Activated CD8-positive, alpha-beta memory T cell treated with anti-CD3 and anti-CD28 coated beads for 48 hours (primary cell): ENCODE results near the gene SEC31B.

ENCODE experiments used
- DNase-seq, 3 experiments: peaks; one replicate each; pipeline ENCODE4 v3.0.0-alpha.2; 2020; ENCODE audit warnings: low read depth in 2 of 3, low spot score in 2 of 3

Gene SEC31B

GRCh38 chr10:100498059-100498458, 21.6 kb downstream of the SEC31B start:
- no peak for DNase-seq

DNA sequence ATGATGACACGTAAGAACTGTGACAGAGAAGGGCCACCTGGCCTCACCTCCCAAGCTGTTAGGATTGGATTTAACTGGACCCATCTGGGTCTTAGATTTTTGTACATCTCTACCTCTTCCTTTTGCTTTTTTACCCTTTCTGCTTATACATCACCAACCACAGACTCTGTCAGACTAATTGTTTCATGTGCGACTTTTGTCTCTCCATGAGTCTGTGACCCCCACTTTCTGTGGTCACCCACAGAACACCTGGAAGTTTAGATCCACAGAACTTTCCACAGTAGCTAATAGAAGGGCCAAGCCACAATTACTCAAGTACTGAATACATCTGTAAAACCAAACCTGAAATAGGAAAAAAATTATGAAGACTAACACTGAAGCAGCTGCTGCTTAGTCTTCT, 23.1 kb downstream of the SEC31B start:
- DNase-seq = no peak

GRCh38 chr10:100490531-100490930, 29.1 kb downstream of the SEC31B start:
- no peak for DNase-seq

GRCh38 chr10:100489396-100489795, 30.3 kb downstream of the SEC31B start:
- DNase-seq = no peak

- DNase-seq = no peak
Measured at GRCh38 chr10:100487529-100487928, 32.1 kb downstream of the SEC31B start.

DNA sequence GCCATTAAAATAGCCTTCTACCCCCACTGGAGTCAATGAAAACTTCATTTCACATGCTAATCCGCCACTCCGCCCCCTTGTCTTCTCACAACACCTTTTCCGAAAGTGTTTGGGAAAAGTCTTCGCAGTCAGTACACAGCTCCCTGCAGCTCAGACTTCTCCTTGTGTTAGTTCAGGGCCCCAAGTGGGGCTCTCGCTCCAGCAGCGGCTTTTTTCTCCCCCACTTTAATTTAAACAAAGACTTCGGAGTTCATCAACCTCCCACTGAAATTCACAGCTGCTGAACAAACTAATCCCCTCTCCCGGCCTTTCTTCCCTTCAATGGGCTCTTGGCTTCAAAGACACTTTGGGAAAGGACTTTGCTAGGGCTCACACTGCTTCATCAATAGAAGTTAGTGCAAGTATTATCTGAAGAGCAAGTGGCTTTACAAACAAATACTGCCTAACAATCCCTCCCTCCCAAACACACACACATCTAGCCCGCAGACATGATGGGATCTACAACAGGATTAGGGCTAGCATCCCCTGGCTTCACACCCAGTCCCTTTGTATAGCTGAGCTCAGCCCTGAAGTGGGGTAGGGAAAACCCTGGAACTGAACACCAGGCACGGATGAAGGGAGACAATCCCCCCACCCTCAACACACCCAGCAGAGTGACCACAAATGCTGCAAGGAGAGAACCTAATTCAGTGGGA, 33.7 kb downstream of the SEC31B start:
- DNase-seq = no peak

DNA sequence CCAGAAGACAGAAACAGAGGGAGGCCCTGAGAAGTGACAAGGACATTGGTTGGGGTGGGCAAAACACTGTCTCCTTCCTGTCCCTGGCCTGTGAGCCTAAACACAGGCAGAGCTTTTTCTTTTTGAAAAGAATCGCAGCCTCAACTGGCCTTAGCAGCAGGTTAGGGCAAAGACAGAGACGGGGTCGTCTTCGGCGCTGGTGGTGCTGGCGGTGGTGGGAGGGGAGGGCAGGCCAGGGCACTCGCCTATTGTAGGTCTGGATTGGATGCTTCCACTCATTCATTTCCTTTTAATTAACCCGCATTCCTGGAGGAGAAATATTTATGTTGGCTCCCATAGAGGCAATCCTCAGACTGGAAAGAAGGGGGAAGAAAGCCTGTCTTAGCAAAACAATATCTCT, 34.3 kb downstream of the SEC31B start:
- no peak for DNase-seq

DNA sequence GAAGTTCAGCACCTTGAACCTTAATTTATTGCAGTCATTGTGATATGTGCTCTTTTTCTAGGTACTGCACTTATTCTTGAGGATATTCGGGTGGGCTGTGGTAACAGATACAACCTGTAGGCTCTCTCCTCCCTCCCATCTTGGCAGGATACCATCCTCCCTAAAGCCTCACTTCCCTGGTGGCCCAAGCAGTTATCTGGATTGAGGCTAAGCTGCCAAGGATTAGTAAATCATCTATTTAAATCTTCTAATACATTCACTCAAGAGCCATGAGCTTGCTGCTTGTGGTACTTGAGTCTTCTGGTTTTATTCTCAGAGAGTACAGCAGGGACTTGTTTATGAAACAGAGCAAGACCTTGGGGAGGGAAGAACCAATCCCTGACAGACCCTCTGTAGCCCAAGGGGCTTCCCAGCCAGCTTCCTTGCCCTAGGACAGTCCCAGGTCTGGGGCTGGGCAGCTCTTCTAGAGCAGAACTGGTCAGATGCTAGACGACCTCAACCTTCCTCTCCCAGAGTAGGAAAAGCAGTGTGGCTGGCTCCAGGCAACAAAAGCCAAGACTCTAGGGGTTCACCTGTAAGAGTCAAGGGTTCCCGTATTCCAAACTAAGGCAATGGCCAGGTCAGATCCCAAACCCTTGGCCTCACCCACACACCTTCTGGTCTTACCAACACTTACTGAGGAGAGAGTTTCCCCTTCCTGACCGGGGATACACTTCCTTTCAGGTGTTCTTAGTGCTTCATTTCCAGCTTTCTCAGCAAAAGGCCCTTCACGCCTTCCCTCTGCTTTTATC, 35.6 kb downstream of the SEC31B start:
- no peak for DNase-seq

- no peak for DNase-seq
Measured at GRCh38 chr10:100482834-100483185, 36.9 kb downstream of the SEC31B start.

DNA sequence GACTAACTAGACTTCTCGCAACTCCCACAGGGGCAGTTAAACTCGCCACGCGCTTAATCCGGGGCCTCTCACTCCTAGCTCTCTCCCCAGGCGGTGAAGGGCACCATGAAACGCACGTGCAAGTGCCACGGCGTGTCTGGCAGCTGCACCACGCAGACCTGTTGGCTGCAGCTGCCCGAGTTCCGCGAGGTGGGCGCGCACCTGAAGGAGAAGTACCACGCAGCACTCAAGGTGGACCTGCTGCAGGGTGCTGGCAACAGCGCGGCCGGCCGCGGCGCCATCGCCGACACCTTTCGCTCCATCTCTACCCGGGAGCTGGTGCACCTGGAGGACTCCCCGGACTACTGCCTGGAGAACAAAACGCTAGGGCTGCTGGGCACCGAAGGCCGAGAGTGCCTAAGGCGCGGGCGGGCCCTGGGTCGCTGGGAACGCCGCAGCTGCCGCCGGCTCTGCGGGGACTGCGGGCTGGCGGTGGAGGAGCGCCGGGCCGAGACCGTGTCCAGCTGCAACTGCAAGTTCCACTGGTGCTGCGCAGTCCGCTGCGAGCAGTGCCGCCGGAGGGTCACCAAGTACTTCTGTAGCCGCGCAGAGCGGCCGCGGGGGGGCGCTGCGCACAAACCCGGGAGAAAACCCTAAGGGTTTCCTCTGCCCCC, 37.4 kb downstream of the SEC31B start:
- peak in 2 of 3 experiments; percentile 20 to 47 for DNase-seq

GRCh38 chr10:100481462-100482081, 38.1 kb downstream of the SEC31B start:
- peak; percentile 65 to 95 (median 90) for DNase-seq

DNA sequence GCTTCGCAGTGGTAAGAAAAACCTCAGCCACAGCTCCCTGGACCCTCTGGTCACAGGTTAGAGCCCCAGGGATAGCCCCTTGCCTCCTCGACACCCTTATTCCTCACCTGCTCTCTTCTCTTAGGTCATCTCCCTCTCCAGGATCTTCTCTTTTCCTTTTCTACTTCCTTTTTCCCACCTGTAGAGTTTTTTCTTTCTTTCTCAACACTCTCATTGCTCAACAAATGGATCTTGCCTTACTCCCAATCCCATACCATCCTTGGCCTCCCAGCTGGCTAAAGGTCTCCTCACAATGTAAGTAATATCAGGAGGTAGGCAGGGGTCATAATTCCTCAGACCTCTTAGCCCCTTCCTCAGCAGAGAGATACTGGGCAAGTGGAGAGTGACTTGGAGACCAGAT, 39.7 kb downstream of the SEC31B start:
- DNase-seq = no peak

GRCh38 chr10:100479037-100479436, 40.6 kb downstream of the SEC31B start:
- no peak for DNase-seq

DNA sequence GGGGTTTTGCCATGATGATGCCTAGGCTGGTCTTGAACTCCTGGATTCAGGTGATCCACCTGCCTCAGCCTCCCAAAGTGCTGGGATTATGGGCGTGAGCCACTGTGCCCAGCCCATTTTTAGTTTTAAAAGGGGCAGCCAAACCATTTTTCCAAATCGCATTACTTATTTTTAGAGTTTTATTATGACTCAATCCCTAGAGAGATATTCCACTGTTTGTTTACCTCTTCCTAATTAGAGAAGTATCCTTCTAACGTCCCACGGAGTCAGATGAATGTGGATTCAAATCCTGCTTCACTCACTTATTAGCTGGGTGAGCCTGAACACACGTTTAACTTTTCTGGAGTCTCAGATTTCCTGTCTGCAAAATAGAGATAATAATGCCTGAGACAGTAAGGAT, 41.7 kb downstream of the SEC31B start:
- no peak for DNase-seq

DNA sequence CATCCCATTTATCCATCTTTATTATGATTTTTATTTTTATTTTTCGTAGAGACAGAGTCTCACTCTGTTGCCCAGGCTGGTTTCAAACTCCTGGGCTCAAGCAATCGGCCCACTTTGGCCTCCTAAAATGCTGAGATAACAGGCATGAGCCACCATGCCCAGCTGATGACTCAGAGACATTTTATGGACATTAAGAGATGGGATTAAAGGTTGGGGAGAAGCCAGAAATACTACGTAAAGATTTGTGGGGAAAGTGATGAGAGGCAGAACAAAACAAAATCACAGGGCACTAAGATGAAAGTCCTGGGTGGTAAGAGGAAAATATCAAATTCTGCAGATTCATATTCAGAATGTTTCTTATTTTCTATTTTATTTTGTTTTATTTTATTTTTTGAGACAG, 49.3 kb downstream of the SEC31B start:
- no peak for DNase-seq

DNA sequence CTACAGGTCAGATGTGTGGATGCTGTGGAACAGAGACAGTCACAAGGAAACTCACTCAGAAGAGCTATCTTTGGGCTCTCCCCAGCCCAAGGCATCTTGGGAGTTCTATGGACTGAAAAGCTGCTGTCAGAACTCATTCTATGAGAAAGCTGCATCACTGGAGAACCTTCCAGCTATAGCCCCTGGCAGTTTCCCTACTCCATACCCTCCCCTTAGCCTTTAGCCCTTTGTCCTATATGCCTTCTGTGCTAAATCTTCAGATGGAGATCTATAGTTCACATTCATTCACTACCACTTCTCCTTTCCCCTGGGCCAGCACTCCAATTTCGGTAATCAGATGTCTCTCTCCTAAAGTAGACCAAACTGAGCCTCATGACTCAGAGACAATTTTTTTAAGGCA, 49.9 kb downstream of the SEC31B start:
- no peak for DNase-seq

DNA sequence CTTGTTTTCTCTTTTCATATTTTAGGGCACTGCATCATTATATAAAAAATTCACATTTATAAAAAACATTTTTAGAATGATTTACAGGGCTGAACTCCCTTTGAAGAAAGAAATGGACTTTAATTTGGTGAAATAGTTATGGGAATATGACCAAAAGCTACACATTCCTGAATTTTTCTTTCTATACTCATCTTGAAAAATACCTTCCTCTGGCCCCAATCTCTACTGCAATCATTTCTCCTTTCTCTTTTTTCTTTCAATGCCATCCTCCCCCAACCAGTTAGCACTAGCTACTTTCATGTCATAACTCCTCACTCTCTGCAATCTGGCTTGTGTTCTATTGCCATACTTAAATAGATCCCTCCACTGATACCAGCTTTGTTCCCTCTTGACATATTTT, 50.7 kb downstream of the SEC31B start:
- DNase-seq = no peak

DNA sequence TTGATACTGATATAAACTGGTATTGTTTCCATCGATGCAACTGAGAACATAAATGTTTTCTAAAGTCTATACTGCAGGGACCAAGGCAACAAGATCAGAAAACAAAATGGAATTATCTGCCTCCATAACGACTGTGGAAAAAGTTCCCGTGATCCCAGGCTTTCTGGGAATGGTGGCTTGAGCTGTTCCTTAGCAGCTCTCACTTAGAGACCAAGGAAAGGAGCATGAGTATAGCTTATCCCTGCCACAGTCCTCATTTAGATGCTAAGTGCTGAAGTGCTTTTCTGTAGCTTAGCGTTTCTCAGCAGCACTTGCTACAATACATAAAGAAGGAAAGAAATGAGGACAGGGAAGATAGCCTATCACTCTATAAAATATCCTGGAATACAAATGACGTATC, 51.3 kb downstream of the SEC31B start:
- no peak for DNase-seq

- DNase-seq = no peak
Measured at GRCh38 chr10:100462709-100463108, 57.0 kb downstream of the SEC31B start, which contains the start of gene WNT8B. TSS of gene WNT8B (plus strand) at chr10:100463009. CDS start at chr10:100463169, 160 bp downstream.

- DNase-seq = no peak
Measured at GRCh38 chr10:100448951-100449350, 70.7 kb downstream of the SEC31B start.

GRCh38 chr10:100447663-100448062, 72.0 kb downstream of the SEC31B start:
- DNase-seq = no peak
